H1 (cell line): ENCODE measurements around the gene AIG1.

Experiments used
- CTCF ChIP-seq, 3 experiments: IDR thresholded peaks; 1 replicate in 2 of 3; 2 replicates in 1 of 3; pipeline versions ENCODE4 v1.5.1 to v1.6.1; 2011; ENCODE audit warnings: low read length in 3 of 3, mild to moderate bottlenecking in 3 of 3, inconsistent platforms in 2 of 3, low read depth in 1 of 3, moderate library complexity in 1 of 3; ENCODE audit not compliant: insufficient read depth in 1 of 3; ENCODE audit errors: control extremely low read depth in 1 of 3
- EP300 ChIP-seq, 2 experiments: IDR thresholded peaks; 1 replicate in 1 of 2; 2 replicates in 1 of 2; pipeline ENCODE4 v1.6.1; 2011 to 2012; ENCODE audit warnings: low read depth in 2 of 2, low read length in 2 of 2, mild to moderate bottlenecking in 2 of 2, borderline replicate concordance in 1 of 2, inconsistent platforms in 1 of 2, moderate library complexity in 1 of 2
- MAX ChIP-seq: IDR thresholded peaks from 2 replicates; pipeline ENCODE4 v1.6.1; 2012; ENCODE audit warnings: inconsistent platforms
- POLR2A ChIP-seq, 2 experiments: IDR thresholded peaks; 1 replicate in 1 of 2; 2 replicates in 1 of 2; pipeline ENCODE4 v1.6.1; 2011; ENCODE audit warnings: low read depth in 2 of 2, low read length in 2 of 2, mild to moderate bottlenecking in 2 of 2; ENCODE audit errors: control extremely low read depth in 1 of 2
- USF2 ChIP-seq: IDR thresholded peaks from 2 replicates; pipeline ENCODE4 v1.6.1; 2011; ENCODE audit warnings: low read length, improper control_type of control experiment
- YY1 ChIP-seq: IDR thresholded peaks from 2 replicates; pipeline ENCODE4 v1.6.1; 2011; ENCODE audit warnings: low read depth, mild to moderate bottlenecking, low read length

- TF ChIP-seq MAX (no peak), CTCF (IDR thresholded peaks at IDR 0.05; ENCODE audit: control extremely low read depth in 1 of 3, insufficient read depth in 1 of 3, low read depth in 1 of 3, low read length in 3 of 3) (no peak), POLR2A (IDR thresholded peaks at IDR 0.05; ENCODE audit: control extremely low read depth in 1 of 2, low read depth in 2 of 2, low read length in 2 of 2) (no peak), USF2 (no peak), EP300 (IDR thresholded peaks at IDR 0.05; ENCODE audit: borderline replicate concordance in 1 of 2, low read depth in 2 of 2, low read length in 2 of 2) (no peak), YY1 (no peak)
Observed at GRCh38 chr6:143139239-143139784, 78.6 kb downstream of the AIG1 start.
